OCI-M1 (cell line): ENCODE results near the gene PLXNB3.
A peak's percentile ranks its signal among the peaks of the same experiment; 100 is the strongest.

ENCODE experiments used
- DNase-seq: peaks from one replicate; lab custom pipeline; 2025; lab: John Stamatoyannopoulos, UW

PLXNB3 gene

DNA sequence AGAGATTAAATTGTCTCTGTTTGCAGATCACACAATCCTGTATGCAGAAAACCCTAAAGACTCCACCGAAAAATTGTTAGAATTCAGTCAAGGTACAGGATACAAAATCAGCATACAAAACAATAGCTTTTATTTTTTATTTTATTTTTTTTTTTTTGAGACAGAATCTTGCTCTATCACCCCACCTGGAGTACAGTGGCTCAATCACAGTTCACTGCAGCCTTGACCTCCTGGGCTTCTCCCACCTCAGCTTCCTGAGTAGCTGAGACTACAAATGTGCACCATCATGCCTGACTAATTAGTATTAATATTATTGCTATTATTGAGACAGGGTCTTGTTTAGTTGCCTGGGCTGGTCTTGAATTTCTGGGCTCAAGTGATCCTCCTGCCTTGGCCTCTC, 8.9 kb upstream of the PLXNB3 start:
- no peak for DNase-seq

GRCh38 chrX:153761863-153762262, 2.2 kb upstream of the PLXNB3 start:
- DNase-seq, result no peak

DNA sequence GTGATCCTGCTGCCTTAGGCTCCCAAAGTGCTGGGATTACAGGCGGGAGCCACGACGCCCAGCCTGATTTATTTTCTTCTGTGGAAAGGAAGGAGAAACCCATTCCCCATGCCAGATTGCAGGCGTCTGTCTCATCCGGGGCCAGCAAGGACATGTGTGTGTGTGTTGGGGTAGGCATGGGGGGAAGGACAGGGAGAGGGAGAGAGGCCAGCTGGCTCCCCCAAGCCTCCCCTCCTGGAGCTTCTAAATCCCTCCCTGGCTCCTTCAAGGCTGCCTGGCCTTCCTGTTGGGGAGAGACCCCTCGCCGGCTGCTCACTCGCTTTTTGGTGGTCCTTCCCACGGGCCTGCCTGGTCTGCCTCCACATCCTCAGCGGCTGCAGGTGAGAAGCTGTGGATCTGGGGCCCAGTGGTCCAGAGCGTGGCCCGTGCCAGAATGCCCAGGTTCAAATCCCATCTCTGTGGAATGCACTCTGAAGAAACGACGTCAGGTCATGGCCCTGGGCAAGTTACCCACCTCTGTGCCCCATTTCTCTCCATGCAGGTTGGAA, 1.3 kb upstream of the PLXNB3 start:
- DNase-seq, result no peak

GRCh38 chrX:153763298-153763932, 634 bp upstream of the PLXNB3 start:
- no peak for DNase-seq

GRCh38 chrX:153764786-153765137, 713 bp downstream of the PLXNB3 start:
- DNase-seq, result no peak

GRCh38 chrX:153765138-153766079, 1.4 kb downstream of the PLXNB3 start:
- peak; percentile 87 for DNase-seq

- DNase-seq, result peak; percentile 89
Observed at GRCh38 chrX:153766098-153766817, 2.2 kb downstream of the PLXNB3 start.

DNA sequence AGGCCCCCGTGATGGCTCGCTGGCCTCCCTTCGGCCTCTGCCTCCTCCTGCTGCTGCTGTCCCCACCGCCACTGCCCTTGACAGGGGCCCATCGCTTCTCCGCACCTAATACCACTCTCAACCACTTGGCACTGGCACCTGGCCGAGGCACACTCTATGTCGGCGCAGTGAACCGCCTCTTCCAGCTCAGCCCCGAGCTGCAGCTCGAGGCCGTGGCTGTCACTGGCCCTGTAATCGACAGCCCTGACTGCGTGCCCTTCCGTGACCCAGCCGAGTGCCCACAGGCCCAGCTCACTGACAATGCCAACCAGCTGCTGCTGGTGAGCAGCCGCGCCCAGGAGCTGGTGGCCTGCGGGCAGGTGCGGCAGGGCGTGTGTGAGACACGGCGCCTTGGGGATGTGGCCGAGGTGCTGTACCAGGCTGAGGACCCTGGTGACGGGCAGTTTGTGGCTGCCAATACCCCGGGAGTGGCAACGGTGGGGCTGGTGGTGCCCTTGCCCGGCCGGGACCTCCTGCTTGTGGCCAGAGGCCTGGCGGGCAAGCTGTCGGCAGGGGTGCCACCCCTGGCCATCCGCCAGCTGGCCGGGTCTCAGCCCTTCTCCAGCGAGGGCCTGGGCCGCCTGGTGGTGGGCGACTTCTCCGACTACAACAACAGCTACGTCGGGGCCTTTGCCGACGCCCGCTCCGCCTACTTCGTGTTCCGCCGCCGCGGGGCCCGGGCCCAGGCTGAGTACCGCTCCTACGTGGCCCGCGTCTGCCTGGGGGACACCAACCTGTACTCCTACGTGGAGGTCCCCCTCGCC, 3.0 kb downstream of the PLXNB3 start:
- DNase-seq, result no peak

- DNase-seq, result no peak
Observed at GRCh38 chrX:153767674-153768055, 3.6 kb downstream of the PLXNB3 start.

GRCh38 chrX:153768311-153769157, 4.5 kb downstream of the PLXNB3 start:
- no peak for DNase-seq

- DNase-seq, result no peak
Observed at GRCh38 chrX:153769158-153769864, 5.3 kb downstream of the PLXNB3 start.

- DNase-seq, result no peak
Observed at GRCh38 chrX:153769865-153770600, 6.0 kb downstream of the PLXNB3 start.

DNA sequence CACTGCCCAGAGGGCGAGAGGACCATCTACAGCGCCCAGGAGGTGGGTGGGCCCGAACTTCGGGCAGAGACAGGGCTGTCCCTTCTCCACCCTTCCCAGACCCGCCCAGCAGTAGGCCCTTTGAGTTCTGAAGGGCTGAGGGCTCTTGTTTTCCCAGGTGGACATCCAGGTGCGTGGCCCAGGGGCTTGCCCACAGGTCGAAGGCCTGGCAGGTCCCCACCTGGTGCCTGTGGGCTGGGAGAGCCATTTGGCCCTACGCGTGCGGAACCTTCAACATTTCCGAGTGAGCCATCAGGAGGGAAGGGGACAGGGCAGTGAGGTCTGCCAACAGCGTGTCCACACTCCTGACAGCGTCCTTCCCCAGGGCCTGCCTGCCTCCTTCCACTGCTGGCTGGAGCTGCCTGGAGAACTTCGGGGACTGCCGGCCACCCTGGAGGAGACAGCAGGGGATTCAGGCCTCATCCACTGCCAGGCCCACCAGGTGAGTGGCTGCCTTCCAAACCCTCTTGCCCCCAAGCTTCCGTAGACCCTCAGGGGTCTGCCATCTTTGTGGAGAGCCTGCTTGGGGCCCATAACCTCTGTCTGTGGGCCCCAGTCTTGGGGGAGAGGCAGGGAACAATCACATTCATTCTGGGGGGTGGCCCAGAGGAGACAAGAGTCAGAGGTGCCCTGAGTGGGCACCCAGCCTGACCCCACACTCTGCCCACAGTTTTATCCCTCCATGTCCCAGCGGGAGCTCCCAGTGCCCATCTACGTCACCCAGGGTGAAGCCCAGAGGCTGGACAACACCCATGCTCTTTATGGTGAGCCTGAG, 6.8 kb downstream of the PLXNB3 start:
- DNase-seq, result no peak

DNA sequence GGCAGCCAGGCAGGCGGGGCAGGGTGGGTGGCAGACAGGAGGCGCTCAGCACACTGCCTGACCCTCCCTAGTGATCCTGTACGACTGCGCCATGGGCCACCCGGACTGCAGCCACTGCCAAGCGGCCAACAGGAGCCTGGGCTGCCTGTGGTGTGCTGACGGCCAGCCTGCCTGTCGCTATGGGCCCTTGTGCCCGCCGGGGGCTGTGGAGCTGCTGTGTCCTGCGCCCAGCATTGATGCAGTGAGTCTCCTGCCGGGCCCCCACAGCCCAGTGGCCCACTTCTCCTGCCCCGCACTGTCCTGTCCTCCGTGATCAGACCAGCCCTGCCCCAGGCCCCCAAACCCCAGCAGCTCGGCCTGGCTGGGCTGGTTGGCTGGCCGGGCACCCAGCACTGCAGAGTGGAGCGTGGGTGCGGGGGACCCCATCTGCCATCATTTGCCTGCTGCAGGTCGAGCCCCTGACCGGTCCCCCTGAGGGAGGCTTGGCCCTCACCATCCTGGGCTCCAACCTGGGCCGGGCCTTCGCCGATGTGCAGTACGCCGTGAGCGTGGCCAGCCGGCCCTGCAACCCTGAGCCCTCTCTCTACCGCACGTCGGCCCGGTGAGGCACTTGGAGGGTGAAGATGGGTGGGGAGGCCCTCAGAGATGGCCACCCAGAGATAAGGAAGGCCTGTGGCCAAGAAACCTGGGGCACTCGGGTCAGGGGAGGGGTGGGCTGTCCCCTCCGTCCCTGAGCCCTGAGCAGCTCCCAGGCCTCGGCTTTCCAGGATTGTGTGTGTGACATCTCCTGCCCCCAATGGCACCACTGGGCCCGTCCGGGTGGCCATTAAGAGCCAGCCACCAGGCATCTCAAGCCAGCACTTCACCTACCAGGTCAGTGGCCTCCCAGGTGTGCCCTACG, 7.6 kb downstream of the PLXNB3 start:
- no peak for DNase-seq

DNA sequence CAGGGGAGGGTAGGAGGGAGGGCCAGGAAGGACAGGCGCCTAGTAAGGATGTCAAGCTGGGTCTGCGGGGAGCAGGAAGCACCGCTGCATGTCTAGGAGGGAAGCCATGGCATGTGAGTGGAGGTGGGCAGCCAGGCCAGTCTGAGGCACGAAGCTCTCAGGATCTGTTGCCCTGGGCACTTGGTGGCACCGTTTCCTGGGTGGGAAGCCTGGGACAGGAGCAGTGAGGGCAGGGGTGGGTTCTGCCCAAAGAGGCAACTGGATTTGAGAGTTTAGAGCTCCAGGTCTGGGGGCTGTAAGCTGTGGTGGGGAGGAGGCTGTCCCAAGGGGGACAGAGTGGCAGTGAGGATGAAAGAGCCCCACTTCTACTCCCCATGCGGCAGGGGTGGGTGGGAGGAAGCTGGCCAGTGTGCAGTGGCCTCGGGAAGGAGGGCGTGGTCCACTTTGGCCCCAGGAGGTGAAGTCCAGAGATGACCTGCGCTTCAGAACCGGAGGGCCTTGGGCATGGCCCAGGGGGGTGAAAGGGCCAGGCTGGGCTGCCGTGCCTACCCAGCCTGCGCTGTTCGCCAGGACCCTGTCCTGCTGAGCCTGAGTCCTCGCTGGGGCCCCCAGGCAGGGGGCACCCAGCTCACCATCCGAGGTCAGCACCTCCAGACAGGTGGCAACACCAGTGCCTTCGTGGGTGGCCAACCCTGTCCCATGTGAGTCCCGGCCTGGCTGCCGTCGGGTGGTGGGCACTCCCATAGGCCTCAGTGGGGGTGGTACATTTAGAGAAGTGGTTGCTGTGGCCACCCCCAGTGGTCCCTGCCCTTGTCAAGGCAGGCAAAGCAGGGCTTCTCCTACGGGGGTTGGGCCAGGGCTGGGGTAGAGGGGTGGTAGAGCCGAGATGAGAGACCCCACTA, 8.5 kb downstream of the PLXNB3 start:
- no peak for DNase-seq

DNA sequence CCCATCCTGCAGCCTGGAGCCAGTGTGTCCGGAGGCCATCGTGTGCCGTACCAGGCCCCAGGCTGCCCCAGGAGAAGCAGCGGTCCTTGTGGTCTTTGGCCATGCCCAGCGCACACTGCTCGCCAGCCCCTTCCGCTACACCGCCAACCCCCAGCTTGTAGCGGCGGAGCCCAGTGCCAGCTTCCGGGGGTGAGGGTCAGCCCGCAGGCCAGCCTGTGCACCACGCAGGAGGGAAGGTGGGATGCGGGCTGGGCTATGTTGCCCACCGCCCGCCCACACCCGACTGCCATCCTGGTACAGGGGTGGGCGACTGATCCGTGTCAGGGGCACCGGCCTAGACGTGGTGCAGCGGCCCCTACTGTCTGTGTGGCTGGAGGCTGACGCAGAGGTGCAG, 9.2 kb downstream of the PLXNB3 start:
- DNase-seq, result no peak
